ENCODE measurements around the gene ATRAID. TPM values are rescaled to one million over a fixed set of nuclear protein-coding genes. Genes with fewer than 3 reads are reported as not detected.
"Not testable (repeated sequence)": the region's sequence is repeated elsewhere in the genome, so short reads cannot be mapped to it uniquely, and the experiment has no call there.

ATRAID gene
- total RNA-seq, 4 donors from 2014 or later: 118 to 143 (median 130) TPM

- DNase-seq (ENCODE audit: extremely low spot score): no peak
- 77% methylated on average over 8 of the region's 8 CpGs for WGBS
- peaks cover 0 to 9% (median 6%) of the 10 kb centered on the region in 4 donors for H3K4me1 ChIP-seq
- H3K27me3 ChIP-seq: peaks cover 0 to 30% (median 3%) of the 10 kb centered on the region in 4 donors
- H3K27ac ChIP-seq (replicated peaks in 1 of 4): no peak overlapping the region
- TF ChIP-seq EP300 (IDR thresholded peaks at IDR 0.05) (no peak), CTCF (IDR thresholded peaks at IDR 0.05) (no peak), POLR2A (IDR thresholded peaks at IDR 0.05; ENCODE audit: low read depth) (no peak)
- H3K36me3 ChIP-seq: no peaks in the 10 kb centered on the region
- H3K9me3 ChIP-seq: no peaks in the 10 kb centered on the region
- intact Hi-C loops (cut with DNase I): no loop called here
- no peak overlapping the region for H3K4me3 ChIP-seq
These were observed 40.4 kb upstream of the ATRAID start for GRCh38 chr2:27171351-27171848.

GRCh38 chr2:27174638-27175037 lies 37.2 kb upstream of the ATRAID start:
- no peak for DNase-seq (ENCODE audit: extremely low spot score)
- Histone ChIP-seq H3K27ac (replicated peaks in 1 of 4) (no peak overlapping the region), H3K4me3 (no peak overlapping the region), H3K9me3 (no peaks in the 10 kb centered on the region), H3K4me1 (peaks cover 0 to 8% (median 6%) of the 10 kb centered on the region in 4 donors), H3K36me3 (no peaks in the 10 kb centered on the region), H3K27me3 (peaks cover 0 to 37% (median 3%) of the 10 kb centered on the region in 4 donors)
- TF ChIP-seq CTCF (IDR thresholded peaks at IDR 0.05) (no peak), POLR2AphosphoS5 (IDR thresholded peaks at IDR 0.05) (no peak), POLR2A (IDR thresholded peaks at IDR 0.05; ENCODE audit: low read depth) (no peak), EP300 (IDR thresholded peaks at IDR 0.05) (no peak)
- intact Hi-C loops (cut with DNase I): no loop called here
- WGBS: 82% methylated on average over 6 of the region's 6 CpGs

GRCh38 chr2:27175330-27175729 lies 36.5 kb upstream of the ATRAID start:
- Histone ChIP-seq H3K9me3 (no peaks in the 10 kb centered on the region), H3K4me3 (no peak overlapping the region), H3K27me3 (peaks cover 0 to 37% (median under 1%) of the 10 kb centered on the region in 4 donors), H3K27ac (replicated peaks in 1 of 4) (no peak overlapping the region), H3K4me1 (peaks cover 0 to 1% (median under 1%) of the 10 kb centered on the region in 4 donors), H3K36me3 (no peaks in the 10 kb centered on the region)
- no peak for TF ChIP-seq CTCF (IDR thresholded peaks at IDR 0.05)
- TF ChIP-seq POLR2AphosphoS5 (IDR thresholded peaks at IDR 0.05): no peak
- no peak for TF ChIP-seq EP300 (IDR thresholded peaks at IDR 0.05)
- no peak for TF ChIP-seq POLR2A (IDR thresholded peaks at IDR 0.05; ENCODE audit: low read depth)
- intact Hi-C loops (cut with DNase I): no loop called here
- 71% methylated on average over 8 of the region's 8 CpGs for WGBS
- DNase-seq (ENCODE audit: extremely low spot score): no peak

GRCh38 chr2:27175781-27176180 lies 36.1 kb upstream of the ATRAID start:
- intact Hi-C loops (cut with DNase I); H3K4me1 ChIP-seq; H3K4me3 ChIP-seq; DNase-seq (ENCODE audit: extremely low spot score); H3K36me3 ChIP-seq; H3K9me3 ChIP-seq; H3K27ac ChIP-seq (replicated peaks in 1 of 4): not testable (repeated sequence)
- H3K27me3 ChIP-seq: peaks cover 0 to 33% (median 0%) of the 10 kb centered on the region in 4 donors
- WGBS: 95% methylated on average over 4 of the region's 4 CpGs

GRCh38 chr2:27177441-27178351 lies 34.1 kb upstream of the ATRAID start:
- H3K36me3 ChIP-seq: no peaks in the 10 kb centered on the region
- no peaks in the 10 kb centered on the region for H3K9me3 ChIP-seq
- peaks cover 0 to 33% (median 0%) of the 10 kb centered on the region in 4 donors for H3K27me3 ChIP-seq
- WGBS: 82% methylated on average over 15 of the region's 15 CpGs
- TF ChIP-seq POLR2A (IDR thresholded peaks at IDR 0.05; ENCODE audit: low read depth) (no peak), CTCF (IDR thresholded peaks at IDR 0.05) (no peak)
- intact Hi-C loops (cut with DNase I): no loop called here
- no peak for DNase-seq (ENCODE audit: extremely low spot score)
- no peak overlapping the region for H3K27ac ChIP-seq (replicated peaks in 1 of 4)
- no peak overlapping the region for H3K4me3 ChIP-seq
- no peaks in the 10 kb centered on the region for H3K4me1 ChIP-seq

Data from esophagus muscularis mucosa (tissue), 4 donors.